Fibroblast of lung (primary cell): ENCODE data around the gene MRPL49. TPM values are rescaled to one million over a fixed set of nuclear protein-coding genes. Genes with fewer than 3 reads are reported as not detected.
A peak's percentile ranks its signal among the peaks of the same experiment; 100 is the strongest.

ENCODE experiments used
- DNase-seq, 2 donors: peaks; one replicate each; pipeline versions ENCODE4 v3.0.0 to v3.0.0-alpha.2; 2010; ENCODE audit warnings: low read depth in 2 of 2
- H2AFZ ChIP-seq: 2 replicates; pipeline ENCODE4 v1.5.1; 2012; ENCODE audit warnings: low read length, control low read depth, inconsistent platforms
- H3K27ac ChIP-seq: 2 replicates; pipeline ENCODE4 v1.5.1; 2011; ENCODE audit warnings: low read length, control low read depth; ENCODE audit not compliant: insufficient read depth
- H3K27me3 ChIP-seq: 2 replicates; pipeline ENCODE4 v1.5.1; 2011; ENCODE audit warnings: mild to moderate bottlenecking, low read length; ENCODE audit not compliant: control insufficient read depth, insufficient read depth
- H3K36me3 ChIP-seq: 2 replicates; pipeline ENCODE4 v1.5.1; 2011; ENCODE audit warnings: low read length; ENCODE audit not compliant: control insufficient read depth, insufficient read depth
- H3K4me1 ChIP-seq: 2 replicates; pipeline ENCODE4 v1.5.1; 2011; ENCODE audit warnings: low read length; ENCODE audit not compliant: control insufficient read depth, insufficient read depth; ENCODE audit errors: extremely low read depth
- H3K4me2 ChIP-seq: 2 replicates; pipeline ENCODE4 v1.5.1; 2011; ENCODE audit warnings: low read length, control low read depth; ENCODE audit not compliant: insufficient read depth; ENCODE audit errors: extremely low read depth
- H3K4me3 ChIP-seq, 4 experiments: fragments of 200-600 bp in 1 of 4; sonication (generic) in 1 of 4; replicated peaks in 1 of 4; 2 replicates each; pipeline ENCODE4 v1.5.1; 2011 to 2016; ENCODE audit warnings: low read length in 4 of 4, low read depth in 3 of 4, mild to moderate bottlenecking in 3 of 4, control low read depth in 2 of 4, inconsistent platforms in 1 of 4, mixed read lengths in 1 of 4; ENCODE audit not compliant: insufficient read depth in 1 of 4; ENCODE audit errors: control extremely low read depth in 1 of 4
- H3K79me2 ChIP-seq: 2 replicates; pipeline ENCODE4 v1.5.1; 2012; ENCODE audit warnings: mild to moderate bottlenecking, low read length, inconsistent platforms; ENCODE audit not compliant: control insufficient read depth, insufficient read depth
- H3K9ac ChIP-seq: 2 replicates; pipeline ENCODE4 v1.5.1; 2011; ENCODE audit warnings: mild to moderate bottlenecking, low read length, control low read depth; ENCODE audit not compliant: insufficient read depth
- H3K9me3 ChIP-seq: 2 replicates; pipeline ENCODE4 v1.5.1; 2012; ENCODE audit warnings: low read depth, low read length; ENCODE audit not compliant: control insufficient read depth, insufficient read depth
- H4K20me1 ChIP-seq: 2 replicates; pipeline ENCODE4 v1.5.1; 2011; ENCODE audit warnings: low read length; ENCODE audit not compliant: control insufficient read depth, insufficient read depth; ENCODE audit errors: extremely low read depth
- CTCF ChIP-seq, 2 donors: IDR thresholded peaks in 1 of 2; conservative IDR thresholded peaks in 1 of 2; 1 replicate in 1 of 2; 2 replicates in 1 of 2; pipeline ENCODE4 v1.5.1; 2011 to 2012; ENCODE audit warnings: low read length in 2 of 2, control low read depth in 1 of 2, inconsistent platforms in 1 of 2, low read depth in 1 of 2, mild to moderate bottlenecking in 1 of 2
- EZH2 ChIP-seq: IDR thresholded peaks from 2 replicates; pipeline ENCODE4 v1.5.1; 2012; ENCODE audit warnings: low read length, control low read depth, mild to moderate bottlenecking; ENCODE audit errors: missing control alignments
- polyA plus RNA-seq, 2 donors: library from polyadenylated mRNA; depleted of rRNA in 1 of 2; stranded (reverse) in 1 of 2; unstranded in 1 of 2; fragments of >200 nt; gene quantifications; 2 replicates each; pipeline ENCODE4 v1.2.1, GENCODE V29; 2011 to 2012; ENCODE audit warnings: missing spikeins in 1 of 2
- total RNA-seq: library from RNA; depleted of rRNA; stranded (reverse); fragments of >200 nt; gene quantifications from 2 replicates; pipeline ENCODE4 v1.2.1, GENCODE V29; 2014

MRPL49 gene
- total and polyA plus RNA-seq, 2 donors (not counting 1 experiment from before 2014, with no cell fraction given) = 55.5 to 70.8 TPM

- H3K4me3 ChIP-seq = peak within 1 kb of the TSS; percentile 55 to 68 (median 63)
- H3K4me1 ChIP-seq = peaks cover 19% of the 10 kb centered on the region
- H3K9ac ChIP-seq = peak within 1 kb of the TSS; percentile 51
- peak within 1 kb of the TSS; percentile 96 for H3K4me2 ChIP-seq
- no peaks in the 10 kb centered on the region for H3K9me3 ChIP-seq
- H3K36me3 ChIP-seq = peaks cover 13% of the 10 kb centered on the region
- peak; percentile 88 to 90 for DNase-seq
- no peak within 1 kb of the TSS for H3K27ac ChIP-seq
- TF ChIP-seq EZH2 (no peak), CTCF (conservative IDR thresholded peaks at IDR 0.05 in 1 of 2, IDR thresholded peaks at IDR 0.05 in 1 of 2; ENCODE audit: low read depth in 1 of 2, low read length in 2 of 2) (no peak)
- peak within 1 kb of the TSS; percentile 37 for H2AFZ ChIP-seq
- H4K20me1 ChIP-seq = no peaks in the 10 kb centered on the region
- no peaks in the 10 kb centered on the region for H3K27me3 ChIP-seq
- H3K79me2 ChIP-seq = peaks cover 13% of the 10 kb centered on the region
These were observed 10.2 kb upstream of the MRPL49 start, which contains the start of gene TM7SF2 for GRCh38 chr11:65111744-65112545. TM7SF2 (plus strand) TSS chr11:65111872; CDS start chr11:65112016, 144 bp downstream.

- DNase-seq = peak; percentile 20 to 44
- TF ChIP-seq CTCF (conservative IDR thresholded peaks at IDR 0.05 in 1 of 2, IDR thresholded peaks at IDR 0.05 in 1 of 2; ENCODE audit: low read depth in 1 of 2, low read length in 2 of 2) (peak; percentile 56 to 69), EZH2 (no peak)
- Histone ChIP-seq H3K4me2 (peak overlapping the region; percentile 96), H3K4me1 (peaks cover 19% of the 10 kb centered on the region), H3K9me3 (no peaks in the 10 kb centered on the region), H3K9ac (peak overlapping the region; percentile 51), H3K27me3 (no peaks in the 10 kb centered on the region), H3K79me2 (peaks cover 13% of the 10 kb centered on the region), H2AFZ (peak overlapping the region; percentile 37), H3K27ac (peak overlapping the region; percentile 10), H3K36me3 (peaks cover 13% of the 10 kb centered on the region), H4K20me1 (no peaks in the 10 kb centered on the region), H3K4me3 (peak overlapping the region; percentile 55 to 68 (median 62))
These were observed 9.4 kb upstream of the MRPL49 start for GRCh38 chr11:65112546-65113360.

GRCh38 chr11:65113361-65113756 lies 8.8 kb upstream of the MRPL49 start:
- H3K9me3 ChIP-seq = no peaks in the 10 kb centered on the region
- peak in 1 of 2 donors; percentile 24 for DNase-seq
- H4K20me1 ChIP-seq = no peaks in the 10 kb centered on the region
- peak overlapping the region; percentile 55 to 68 (median 62) for H3K4me3 ChIP-seq
- H3K9ac ChIP-seq = no peak overlapping the region
- no peak overlapping the region for H3K27ac ChIP-seq
- peaks cover 13% of the 10 kb centered on the region for H3K36me3 ChIP-seq
- H3K27me3 ChIP-seq = no peaks in the 10 kb centered on the region
- H3K4me1 ChIP-seq = peaks cover 19% of the 10 kb centered on the region
- TF ChIP-seq CTCF (conservative IDR thresholded peaks at IDR 0.05 in 1 of 2, IDR thresholded peaks at IDR 0.05 in 1 of 2; ENCODE audit: low read depth in 1 of 2, low read length in 2 of 2) (no peak), EZH2 (no peak)
- H3K4me2 ChIP-seq = peak overlapping the region; percentile 96
- H2AFZ ChIP-seq = no peak overlapping the region
- H3K79me2 ChIP-seq = peaks cover 13% of the 10 kb centered on the region
